Right lobe of liver (tissue), 6 donors: ENCODE measurements around the gene NBEA. TPM values are rescaled to one million over a fixed set of nuclear protein-coding genes. Genes with fewer than 3 reads are reported as not detected.

Source experiments
- ATAC-seq, 4 donors: fragments of 200-7000 bp; cut with Tn5 transposase; one replicate each; pipeline ENCODE4 v1.9.1; 2020; ENCODE audit warnings: mild to moderate bottlenecking in 4 of 4, moderate library complexity in 4 of 4
- DNase-seq, 3 donors: peaks; one replicate each; pipeline ENCODE4 v3.0.0-alpha.2; 2020
- H3K27ac ChIP-seq, 3 donors: fragments of 200-600 bp; one replicate each; pipeline ENCODE4 v1.8.0; 2022
- H3K27me3 ChIP-seq, 2 donors: fragments of 200-600 bp; one replicate each; pipeline ENCODE4 v1.8.0; 2022
- H3K36me3 ChIP-seq, 4 donors: fragments of 200-600 bp; sonication (generic) in 1 of 4; one replicate each; pipeline versions ENCODE4 v1.5.1 to v1.8.0; 2017 to 2022; ENCODE audit warnings: control low read depth in 1 of 4
- H3K4me1 ChIP-seq, 4 donors: fragments of 200-600 bp; sonication (generic) in 1 of 4; one replicate each; pipeline versions ENCODE4 v1.5.1 to v1.8.0; 2017 to 2022; ENCODE audit warnings: control low read depth in 1 of 4
- H3K4me3 ChIP-seq, 3 donors: fragments of 200-600 bp; one replicate each; pipeline ENCODE4 v1.8.0; 2022
- H3K9me3 ChIP-seq, 4 donors: fragments of 200-600 bp; sonication (generic) in 1 of 4; one replicate each; pipeline versions ENCODE4 v1.5.1 to v1.8.0; 2017 to 2022; ENCODE audit warnings: control low read depth in 1 of 4
- CTCF ChIP-seq, 4 donors: fragments of 200-600 bp in 3 of 4; fragments of 450-650 bp in 1 of 4; IDR thresholded peaks; one replicate each; pipeline versions ENCODE4 v1.5.1 to v1.8.0; 2016 to 2022; ENCODE audit warnings: antibody characterized with exemption in 4 of 4, mild to moderate bottlenecking in 2 of 4
- POLR2A ChIP-seq: fragments of 450-650 bp; IDR thresholded peaks from one replicate; pipeline ENCODE4 v1.6.1; 2017; ENCODE audit warnings: antibody characterized with exemption, mild to moderate bottlenecking
- WGBS: methylation state at CpG from one replicate; pipeline ENCODE4 v1.1.6; 2018; ENCODE audit warnings: low coverage, low lambda C conversion rate; ENCODE audit not compliant: insufficient coverage; ENCODE audit errors: missing lambda C conversion rate; 5-methylcytosine and 5-hydroxymethylcytosine counted together
- intact Hi-C, 2 donors: fragments of 100-400 bp; cut with DNase I; formaldehyde crosslinking; loops; one replicate each; pipeline versions ENCODE4 v1.11.2 to v1.14.1; 2022
- total RNA-seq, 6 experiments: library from RNA; depleted of rRNA in 2 of 6; stranded (reverse); fragments of >200 nt in 2 of 6; fragmentation: NEBNext Ultra II Directional in 3 of 6; extraction: Animal tissue kit (Norgen Biotek cat#: 25700) in 3 of 6; gene quantifications; one replicate each; pipeline versions ENCODE4 v1.1.0 to v1.2.4, GENCODE V29; 2016 to 2023
- donor health status: DM: no; HTN: yes; CAD: no.
- donor health status: DM: no; HTN: no; CAD: no.
- donor health status: DM: no; HTN: no; CAD: no.
- donor health status: DM: no; HTN: yes; CAD: no.
- donor health status: DM: no; HTN: yes; CAD: no.

The NBEA gene
- total RNA-seq, 6 experiments from 2014 or later, result 0.62 to 1.7 (median 0.75) TPM

- no peak for DNase-seq
- Histone ChIP-seq H3K27me3 (no peaks in the 10 kb centered on the region), H3K4me1 (no peaks in the 10 kb centered on the region), H3K27ac (no peak overlapping the region), H3K36me3 (no peaks in the 10 kb centered on the region), H3K9me3 (no peaks in the 10 kb centered on the region), H3K4me3 (no peak overlapping the region)
- no peak for TF ChIP-seq CTCF (IDR thresholded peaks at IDR 0.05)
- no peak for TF ChIP-seq POLR2A
- no peak for ATAC-seq
- intact Hi-C loops, result no loop called here
- WGBS, result 62% methylated on average over 7 of the region's 9 CpGs
These were observed 751.2 kb downstream of the NBEA start for GRCh38 chr13:35693134-35693784.

GRCh38 chr13:35694031-35694430, 752.0 kb downstream of the NBEA start:
- intact Hi-C loops, result no loop called here
- ATAC-seq, result no peak
- 71% methylated on average over 5 of the region's 13 CpGs for WGBS
- H3K4me1 ChIP-seq, result no peaks in the 10 kb centered on the region
- no peaks in the 10 kb centered on the region for H3K9me3 ChIP-seq
- no peak for TF ChIP-seq CTCF (IDR thresholded peaks at IDR 0.05)
- no peak for TF ChIP-seq POLR2A
- H3K27ac ChIP-seq, result no peak overlapping the region
- no peak for DNase-seq
- H3K36me3 ChIP-seq, result no peaks in the 10 kb centered on the region
- H3K27me3 ChIP-seq, result no peaks in the 10 kb centered on the region
- H3K4me3 ChIP-seq, result no peak overlapping the region

- TF ChIP-seq CTCF (IDR thresholded peaks at IDR 0.05) (no peak), POLR2A (no peak)
- no peak overlapping the region for H3K4me3 ChIP-seq
- 71% methylated on average over 17 of the region's 26 CpGs for WGBS
- no peak overlapping the region for H3K27ac ChIP-seq
- no peaks in the 10 kb centered on the region for H3K4me1 ChIP-seq
- intact Hi-C loops, result no loop called here
- H3K27me3 ChIP-seq, result no peaks in the 10 kb centered on the region
- DNase-seq, result no peak
- no peaks in the 10 kb centered on the region for H3K36me3 ChIP-seq
- no peak for ATAC-seq
- no peaks in the 10 kb centered on the region for H3K9me3 ChIP-seq
These were observed 752.7 kb downstream of the NBEA start for GRCh38 chr13:35694549-35695447.

- DNase-seq (no peak), ATAC-seq (no peak)
- no peak overlapping the region for H3K27ac ChIP-seq
- H3K4me1 ChIP-seq, result no peaks in the 10 kb centered on the region
- H3K9me3 ChIP-seq, result no peaks in the 10 kb centered on the region
- H3K36me3 ChIP-seq, result no peaks in the 10 kb centered on the region
- TF ChIP-seq POLR2A (no peak), CTCF (IDR thresholded peaks at IDR 0.05) (no peak)
- H3K4me3 ChIP-seq, result no peak overlapping the region
- 63% methylated on average over 4 of the region's 15 CpGs for WGBS
- intact Hi-C loops, result no loop called here
- no peaks in the 10 kb centered on the region for H3K27me3 ChIP-seq
These were observed 753.3 kb downstream of the NBEA start for GRCh38 chr13:35695448-35695770.
